GM23248 (cell line): ENCODE data around the gene PLCB2.

Experiments used
- EZH2 ChIP-seq: fragments of 200-600 bp; sonication (generic); IDR thresholded peaks from 2 replicates; pipeline ENCODE4 v1.6.1; 2018; ENCODE audit warnings: antibody characterized with exemption, mild to moderate bottlenecking; ENCODE audit not compliant: insufficient read depth, poor library complexity, severe bottlenecking
- EZH2phosphoT487 ChIP-seq: fragments of 200-600 bp; sonication (generic); IDR thresholded peaks from 2 replicates; pipeline ENCODE4 v1.6.1; 2018; ENCODE audit warnings: antibody characterized with exemption, moderate library complexity, mild to moderate bottlenecking, low read depth; ENCODE audit not compliant: insufficient read depth

DNA sequence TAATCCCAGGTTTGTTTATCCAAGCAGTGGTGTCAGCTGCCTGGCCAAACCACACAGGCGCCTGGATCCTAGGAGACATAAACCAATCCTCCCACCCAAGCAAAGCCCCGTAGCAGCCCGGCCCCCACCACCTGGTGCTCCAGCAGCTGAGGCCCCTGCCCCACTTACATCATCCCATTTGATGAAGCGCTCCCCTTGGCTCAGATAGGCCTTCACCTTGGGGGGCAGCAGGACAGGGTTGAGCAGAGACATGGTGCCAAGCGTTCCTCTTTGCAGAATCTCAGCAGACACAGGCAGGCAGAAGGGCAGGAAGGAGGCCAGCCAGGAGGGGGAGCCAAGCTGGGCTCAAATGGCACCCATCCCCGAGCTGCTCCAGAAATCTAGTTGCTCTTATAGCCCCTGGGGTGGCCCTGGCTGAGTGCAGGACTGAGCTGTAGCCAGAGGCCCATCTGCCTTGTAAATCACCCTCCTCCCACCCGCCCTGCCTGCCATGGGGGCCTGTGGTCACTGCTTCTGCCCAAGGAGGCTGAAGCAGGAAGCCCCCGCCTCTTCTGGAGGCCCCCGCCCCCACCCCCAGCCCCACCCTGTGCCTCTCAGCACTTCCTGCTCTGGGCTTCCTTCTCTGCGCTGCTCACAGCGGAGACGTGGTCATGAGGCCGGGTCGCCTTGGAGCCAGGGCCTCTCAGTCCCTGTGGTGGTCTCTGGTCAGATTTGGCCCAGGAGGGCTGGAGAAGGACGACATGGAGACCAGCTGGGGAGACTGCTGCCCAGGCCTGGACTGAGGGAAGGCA, at the start of gene PLCB2:
- TF ChIP-seq EZH2phosphoT487, result no peak
- TF ChIP-seq EZH2, result no peak
